ENCODE results near the gene PHC2. TPM values are rescaled to one million over a fixed set of nuclear protein-coding genes. Genes with fewer than 3 reads are reported as not detected.
"Not testable (repeated sequence)": the region's sequence is repeated elsewhere in the genome, so short reads cannot be mapped to it uniquely, and the experiment has no call there.

Gene PHC2
- total RNA-seq, 1 donor from 2014 or later, result 135 TPM

DNA sequence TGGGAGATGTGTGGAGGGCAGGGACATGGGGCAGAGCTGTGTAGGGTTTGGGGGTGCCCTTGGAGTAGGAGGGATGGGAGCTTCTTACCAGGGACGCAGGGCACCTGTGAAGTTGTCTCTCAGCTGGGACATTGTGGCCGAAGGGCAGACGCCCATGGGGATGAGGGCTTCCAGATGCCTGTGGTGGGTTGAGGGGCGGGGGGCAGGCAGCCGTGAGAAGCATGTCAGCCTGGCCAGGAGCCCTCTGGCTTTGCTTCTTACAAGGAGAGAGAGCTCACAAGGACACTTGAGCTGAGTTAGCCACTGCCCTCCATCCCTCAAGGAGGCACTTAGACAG lies 118.5 kb downstream of the PHC2 start:
- Mint-ChIP-seq H3K4me3 (ENCODE audit: low read depth) (no peak overlapping the region), H3K4me1 (ENCODE audit: low read depth) (peaks cover 1% of the 10 kb centered on the region), H3K36me3 (ENCODE audit: insufficient read depth) (peaks cover 3% of the 10 kb centered on the region), H3K9me3 (ENCODE audit: low read depth) (no peaks in the 10 kb centered on the region), H3K27ac (no peak overlapping the region), H3K27me3 (peaks cover 3% of the 10 kb centered on the region)
- no peak for DNase-seq (ENCODE audit: low spot score, unreplicated experiment)
- TF ChIP-seq, protein P1, sequence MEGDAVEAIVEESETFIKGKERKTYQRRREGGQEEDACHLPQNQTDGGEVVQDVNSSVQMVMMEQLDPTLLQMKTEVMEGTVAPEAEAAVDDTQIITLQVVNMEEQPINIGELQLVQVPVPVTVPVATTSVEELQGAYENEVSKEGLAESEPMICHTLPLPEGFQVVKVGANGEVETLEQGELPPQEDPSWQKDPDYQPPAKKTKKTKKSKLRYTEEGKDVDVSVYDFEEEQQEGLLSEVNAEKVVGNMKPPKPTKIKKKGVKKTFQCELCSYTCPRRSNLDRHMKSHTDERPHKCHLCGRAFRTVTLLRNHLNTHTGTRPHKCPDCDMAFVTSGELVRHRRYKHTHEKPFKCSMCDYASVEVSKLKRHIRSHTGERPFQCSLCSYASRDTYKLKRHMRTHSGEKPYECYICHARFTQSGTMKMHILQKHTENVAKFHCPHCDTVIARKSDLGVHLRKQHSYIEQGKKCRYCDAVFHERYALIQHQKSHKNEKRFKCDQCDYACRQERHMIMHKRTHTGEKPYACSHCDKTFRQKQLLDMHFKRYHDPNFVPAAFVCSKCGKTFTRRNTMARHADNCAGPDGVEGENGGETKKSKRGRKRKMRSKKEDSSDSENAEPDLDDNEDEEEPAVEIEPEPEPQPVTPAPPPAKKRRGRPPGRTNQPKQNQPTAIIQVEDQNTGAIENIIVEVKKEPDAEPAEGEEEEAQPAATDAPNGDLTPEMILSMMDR (IDR thresholded peaks at IDR 0.05; ENCODE audit: unreplicated experiment), result no peak

DNA sequence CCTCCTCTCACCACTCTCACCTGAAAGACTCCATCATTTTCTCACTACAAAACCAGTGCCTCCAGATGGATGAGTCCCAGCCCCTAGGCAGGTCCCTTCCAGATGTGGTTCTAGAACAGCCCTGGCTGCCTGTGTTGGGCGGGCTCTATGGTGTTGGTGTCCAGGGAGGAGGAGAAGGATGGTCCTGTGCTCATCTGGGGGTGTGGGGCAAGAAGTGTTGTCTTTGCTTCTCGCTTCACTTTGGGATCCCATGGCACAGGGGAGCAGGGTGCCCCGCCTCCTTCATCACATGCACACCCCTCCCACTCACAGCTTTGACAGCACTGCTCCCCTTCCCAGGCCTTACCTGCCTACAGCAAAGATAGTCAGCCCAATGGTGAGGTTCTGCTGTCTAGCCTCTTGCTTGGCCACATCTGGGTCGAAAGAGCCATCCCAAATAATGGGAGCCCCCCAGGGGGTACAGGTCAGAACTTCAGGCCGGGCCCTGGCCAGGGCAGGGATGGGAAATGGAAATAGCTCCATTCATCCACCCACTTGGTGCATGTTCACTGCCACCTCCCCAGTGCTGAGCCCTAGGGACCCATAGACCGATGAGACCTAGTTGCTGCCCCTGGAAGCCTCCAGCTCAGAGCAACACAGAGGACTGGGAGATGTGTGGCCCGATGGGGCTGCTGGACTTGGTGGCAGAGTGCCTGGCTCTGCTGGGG lies 119.0 kb downstream of the PHC2 start:
- DNase-seq (ENCODE audit: low spot score, unreplicated experiment), result no peak
- Mint-ChIP-seq H3K9me3 (ENCODE audit: low read depth) (no peaks in the 10 kb centered on the region), H3K27ac (no peak overlapping the region), H3K27me3 (peaks cover 3% of the 10 kb centered on the region), H3K4me3 (ENCODE audit: low read depth) (no peak overlapping the region), H3K36me3 (ENCODE audit: insufficient read depth) (peaks cover 3% of the 10 kb centered on the region), H3K4me1 (ENCODE audit: low read depth) (peaks cover 1% of the 10 kb centered on the region)
- TF ChIP-seq, protein P1 (IDR thresholded peaks at IDR 0.05; ENCODE audit: unreplicated experiment), result no peak

DNA sequence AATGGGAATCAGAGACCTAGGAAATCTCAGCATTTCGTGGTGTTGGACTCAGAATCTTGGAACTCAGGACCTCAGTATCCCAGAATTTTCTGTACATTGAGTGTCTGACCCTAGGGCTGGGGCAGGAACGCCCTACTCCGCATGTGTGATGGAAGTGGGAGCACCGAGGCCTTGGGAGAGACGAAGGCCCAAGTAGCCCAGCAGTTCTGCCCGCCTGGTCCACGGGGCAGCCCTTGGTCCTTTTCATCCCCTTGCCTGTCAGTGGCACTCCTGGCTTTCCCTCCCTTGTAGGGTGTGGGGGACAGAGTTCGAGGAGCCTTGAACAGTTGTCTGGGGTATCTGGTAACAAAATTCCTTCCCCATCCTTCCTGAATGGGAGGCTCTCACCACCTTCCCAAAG lies 120.2 kb downstream of the PHC2 start:
- peaks cover 4% of the 10 kb centered on the region for H3K36me3 Mint-ChIP-seq (ENCODE audit: insufficient read depth)
- H3K4me3 Mint-ChIP-seq (ENCODE audit: low read depth), result no peak overlapping the region
- no peaks in the 10 kb centered on the region for H3K9me3 Mint-ChIP-seq (ENCODE audit: low read depth)
- H3K27ac Mint-ChIP-seq, result no peak overlapping the region
- DNase-seq (ENCODE audit: low spot score, unreplicated experiment), result no peak
- TF ChIP-seq, protein P1 (IDR thresholded peaks at IDR 0.05; ENCODE audit: unreplicated experiment), result no peak
- H3K27me3 Mint-ChIP-seq, result peaks cover 10% of the 10 kb centered on the region
- H3K4me1 Mint-ChIP-seq (ENCODE audit: low read depth), result peaks cover 3% of the 10 kb centered on the region

DNA sequence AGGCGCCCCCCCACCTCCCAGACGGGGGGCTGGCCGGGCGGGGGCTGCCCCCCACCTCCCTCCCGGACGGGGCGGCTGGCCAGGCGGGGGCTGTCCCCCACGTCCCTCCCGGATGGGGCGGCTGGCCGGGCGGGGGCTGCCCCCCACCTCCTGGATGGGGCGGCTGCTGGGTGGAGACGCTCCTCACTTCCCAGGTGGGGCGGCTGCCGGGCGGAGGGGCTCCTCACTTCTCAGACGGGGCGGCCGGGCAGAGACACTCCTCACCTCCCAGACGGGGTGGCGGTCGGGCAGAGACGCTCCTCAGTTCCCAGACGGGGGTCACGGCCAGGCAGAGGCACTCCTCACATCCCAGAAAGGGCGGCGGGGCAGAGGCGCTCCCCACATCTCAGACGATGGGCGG lies 121.5 kb downstream of the PHC2 start:
- H3K36me3 Mint-ChIP-seq (ENCODE audit: insufficient read depth); H3K27ac Mint-ChIP-seq; H3K4me3 Mint-ChIP-seq (ENCODE audit: low read depth); H3K9me3 Mint-ChIP-seq (ENCODE audit: low read depth); DNase-seq (ENCODE audit: low spot score, unreplicated experiment); H3K4me1 Mint-ChIP-seq (ENCODE audit: low read depth): not testable (repeated sequence)
- H3K27me3 Mint-ChIP-seq, result peaks cover 13% of the 10 kb centered on the region

DNA sequence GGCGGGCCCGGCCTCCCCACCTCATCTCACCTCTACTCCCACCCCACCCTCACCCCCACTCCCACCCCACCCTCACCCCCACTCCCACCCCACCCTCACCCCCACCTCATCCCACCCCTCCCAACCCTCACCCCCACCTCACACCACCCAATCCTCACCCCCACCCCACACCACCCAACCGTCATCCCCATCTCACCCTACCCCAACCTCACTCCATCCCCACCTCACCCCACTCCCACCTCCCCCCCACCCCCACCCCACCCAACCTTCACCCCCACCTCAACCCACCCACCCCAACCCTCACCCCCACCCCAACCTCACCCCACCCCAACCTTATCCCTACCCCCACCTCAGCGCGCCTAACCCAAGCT lies 123.4 kb downstream of the PHC2 start:
- H3K4me1 Mint-ChIP-seq (ENCODE audit: low read depth), result peaks cover 3% of the 10 kb centered on the region
- TF ChIP-seq, protein P1 (IDR thresholded peaks at IDR 0.05; ENCODE audit: unreplicated experiment), result no peak
- no peak overlapping the region for H3K27ac Mint-ChIP-seq
- H3K9me3 Mint-ChIP-seq (ENCODE audit: low read depth), result no peaks in the 10 kb centered on the region
- H3K36me3 Mint-ChIP-seq (ENCODE audit: insufficient read depth), result peaks cover 4% of the 10 kb centered on the region
- H3K4me3 Mint-ChIP-seq (ENCODE audit: low read depth), result no peak overlapping the region
- H3K27me3 Mint-ChIP-seq, result peaks cover 13% of the 10 kb centered on the region
- DNase-seq (ENCODE audit: low spot score, unreplicated experiment), result no peak

All from progenitor cell of endocrine pancreas (in vitro differentiated cells).